Hematopoietic multipotent progenitor cell treated with erythropoietin and hydrocortisone succinate and interleukin-3 and kit ligand, for 15 days (in vitro differentiated cells): Measurements from ENCODE around the gene HAUS3.
"Not testable (repeated sequence)": the region's sequence is repeated elsewhere in the genome, so short reads cannot be mapped to it uniquely, and the experiment has no call there.

Source experiments
- DNase-seq: peaks from one replicate; pipeline ENCODE4 v3.0.0-alpha.2; 2015; ENCODE audit warnings: low spot score

The HAUS3 gene

GRCh38 chr4:2251795-2252529 lies 10.0 kb upstream of the HAUS3 start:
- DNase-seq, result no peak

- DNase-seq, result no peak
Measured at GRCh38 chr4:2251073-2251794, 9.3 kb upstream of the HAUS3 start.

- no peak for DNase-seq
Measured at GRCh38 chr4:2250357-2251072, 8.6 kb upstream of the HAUS3 start.

- no peak for DNase-seq
Measured at GRCh38 chr4:2249526-2250356, 7.8 kb upstream of the HAUS3 start.

- DNase-seq, result no peak
Measured at GRCh38 chr4:2248821-2249261, 6.9 kb upstream of the HAUS3 start.

GRCh38 chr4:2248044-2248780 lies 6.3 kb upstream of the HAUS3 start:
- no peak for DNase-seq

- no peak for DNase-seq
Measured at GRCh38 chr4:2247128-2248043, 5.5 kb upstream of the HAUS3 start.

GRCh38 chr4:2246384-2247127 lies 4.6 kb upstream of the HAUS3 start:
- DNase-seq, result no peak

- DNase-seq, result no peak
Measured at GRCh38 chr4:2245787-2246275, 3.9 kb upstream of the HAUS3 start.

- DNase-seq, result no peak
Measured at GRCh38 chr4:2245057-2245786, 3.3 kb upstream of the HAUS3 start.

GRCh38 chr4:2243681-2244380 lies 1.9 kb upstream of the HAUS3 start:
- no peak for DNase-seq

GRCh38 chr4:2241003-2241402 lies 918 bp downstream of the HAUS3 start:
- DNase-seq, result no peak

GRCh38 chr4:2236944-2237666 lies 4.8 kb downstream of the HAUS3 start:
- DNase-seq, result no peak

- DNase-seq, result no peak
Measured at GRCh38 chr4:2231082-2231481, 10.8 kb downstream of the HAUS3 start.

- DNase-seq, result no peak
Measured at GRCh38 chr4:2226261-2226660, 15.7 kb downstream of the HAUS3 start.

GRCh38 chr4:2222838-2223237 lies 19.1 kb downstream of the HAUS3 start:
- DNase-seq, result no peak

GRCh38 chr4:2221378-2221777 lies 20.5 kb downstream of the HAUS3 start:
- not testable (repeated sequence) for DNase-seq
